HG03097 (cell line): Measurements from ENCODE around the gene WAS.

Source experiments
- ATAC-seq: cut with Tn5 transposase; IDR thresholded peaks from one replicate; pipeline ENCODE4 v1.9.1; 2021; ENCODE audit not compliant: unreplicated experiment, low FRiP score

WAS gene

GRCh38 chrX:48711162-48711928 lies 27.7 kb downstream of the WAS start:
- no peak for ATAC-seq

- ATAC-seq: no peak
Observed at GRCh38 chrX:48711929-48712505, 28.4 kb downstream of the WAS start.

- ATAC-seq: no peak
Observed at GRCh38 chrX:48713847-48714246, 30.2 kb downstream of the WAS start.

DNA sequence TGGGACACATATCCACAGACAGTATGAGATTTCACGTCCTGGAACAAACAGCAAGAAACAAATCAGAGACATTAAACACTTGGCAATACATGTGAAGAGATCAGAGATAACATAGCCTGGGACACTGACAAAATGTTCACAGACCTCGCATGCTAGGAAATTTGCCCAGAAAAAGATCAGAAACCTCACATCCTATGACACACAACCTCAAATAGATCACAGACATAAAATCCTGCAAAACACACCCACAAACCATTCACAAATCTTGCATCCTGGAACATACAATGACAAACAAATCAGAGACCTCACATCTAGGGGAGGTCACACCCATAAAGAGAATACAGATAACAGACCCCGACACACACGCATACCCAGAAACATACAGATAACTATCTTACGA lies 31.0 kb downstream of the WAS start:
- ATAC-seq: no peak

DNA sequence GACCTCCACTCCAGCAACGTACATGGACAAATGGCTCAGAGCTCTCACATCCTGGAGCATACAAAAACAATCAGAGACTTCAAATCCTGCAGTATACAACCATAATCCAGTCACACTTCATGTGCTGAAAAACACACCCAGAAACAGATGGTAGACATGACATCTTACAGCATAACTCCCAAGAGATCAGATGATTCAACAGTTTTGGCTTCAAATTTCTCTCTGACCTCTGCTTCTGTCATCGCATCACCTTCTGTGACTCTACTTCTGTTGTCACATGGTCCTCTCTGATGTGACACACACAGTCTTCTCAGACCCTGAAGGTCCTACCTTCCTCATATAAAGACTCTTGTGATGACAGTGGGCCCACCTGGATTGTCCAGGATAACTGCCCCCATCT lies 31.5 kb downstream of the WAS start:
- no peak for ATAC-seq

GRCh38 chrX:48715876-48716502 lies 32.4 kb downstream of the WAS start:
- ATAC-seq: no peak

- ATAC-seq: no peak
Observed at GRCh38 chrX:48719958-48720357, 36.4 kb downstream of the WAS start.

DNA sequence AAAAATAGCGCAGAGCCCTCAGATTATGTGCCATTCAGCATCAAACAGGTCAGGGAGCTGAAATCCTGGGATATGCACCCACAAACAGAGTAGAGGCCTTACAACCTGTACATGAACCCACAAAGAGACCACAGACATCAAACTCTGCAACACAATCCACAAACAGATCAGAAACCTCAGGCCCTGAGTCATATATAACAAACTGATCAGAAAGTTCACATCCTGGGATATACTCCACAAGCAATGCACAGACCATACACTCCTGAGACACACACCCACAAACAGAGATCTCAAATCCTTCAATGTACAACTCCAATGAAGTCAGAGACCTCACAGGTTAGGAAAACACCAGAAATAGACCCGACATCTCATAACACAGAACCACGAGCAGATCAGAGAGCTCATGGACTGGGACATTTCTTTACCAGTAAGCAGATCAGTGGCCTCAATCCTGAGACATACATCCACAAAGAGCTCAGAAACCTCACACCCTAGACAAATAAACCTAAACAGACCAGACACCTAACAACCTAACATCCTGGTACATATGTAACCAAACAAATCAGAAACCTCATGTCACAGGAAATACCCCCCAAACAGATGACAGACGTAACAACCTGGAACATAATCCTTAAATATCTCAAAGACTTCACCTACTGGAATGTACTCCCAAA lies 37.1 kb downstream of the WAS start:
- ATAC-seq: no peak

GRCh38 chrX:48721916-48722315 lies 38.3 kb downstream of the WAS start:
- ATAC-seq: no peak

- no peak for ATAC-seq
Observed at GRCh38 chrX:48726596-48726995, 43.0 kb downstream of the WAS start.

GRCh38 chrX:48728653-48729052 lies 45.1 kb downstream of the WAS start:
- ATAC-seq: no peak

DNA sequence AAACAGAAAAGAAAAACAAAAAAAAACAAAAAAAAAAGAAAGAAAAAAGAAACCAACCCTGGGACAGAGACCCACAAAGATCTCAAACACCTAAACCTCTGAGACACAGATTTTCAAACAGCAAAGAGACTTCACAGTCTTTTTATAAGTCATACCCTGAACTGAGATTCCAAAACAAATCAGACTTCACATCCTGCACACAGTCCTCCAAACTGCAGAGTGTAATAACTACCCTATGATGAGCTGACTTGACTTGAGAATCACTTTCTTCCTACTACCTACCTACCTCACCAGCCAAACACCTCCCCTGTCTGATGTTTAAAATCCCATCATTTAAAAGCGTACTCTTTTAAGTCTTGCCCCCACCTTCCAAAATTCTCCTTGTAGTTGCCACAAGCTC lies 52.7 kb downstream of the WAS start:
- ATAC-seq: no peak

- no peak for ATAC-seq
Observed at GRCh38 chrX:48736878-48737212, 53.2 kb downstream of the WAS start.

- peak; percentile 97 for ATAC-seq
Observed at GRCh38 chrX:48737213-48737938, 53.8 kb downstream of the WAS start.

DNA sequence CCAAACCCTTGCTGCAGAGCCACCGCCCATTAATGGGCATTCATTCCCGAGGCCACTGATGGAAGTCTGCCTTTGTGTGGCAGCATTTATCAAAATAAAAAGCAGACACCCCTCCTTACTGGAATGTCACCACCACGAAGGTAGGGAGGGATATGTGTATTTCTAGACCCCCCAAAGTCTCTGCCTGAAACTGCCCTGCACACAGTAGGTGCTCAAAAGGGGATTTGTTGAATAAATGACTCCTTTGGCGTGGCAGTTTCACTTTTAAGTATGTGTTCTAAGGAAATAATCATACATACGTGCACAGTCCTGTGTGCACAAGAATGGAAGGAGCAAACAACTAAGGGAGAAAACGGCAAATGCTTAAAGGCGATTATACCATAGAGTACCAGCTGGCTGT lies 54.3 kb downstream of the WAS start:
- no peak for ATAC-seq
